Sigmoid colon (tissue), 7 donors: ENCODE data around the gene CCDC191. TPM values are rescaled to one million over a fixed set of nuclear protein-coding genes. Genes with fewer than 3 reads are reported as not detected.

Experiments
- DNase-seq: peaks from one replicate; pipeline ENCODE4 v3.0.0-alpha.2; 2019
- H3K27ac ChIP-seq, 4 donors: fragments of 200-600 bp; sonication (generic); one replicate each; pipeline ENCODE4 v1.5.1; 2016 to 2019; ENCODE audit warnings: mild to moderate bottlenecking in 1 of 4
- H3K27me3 ChIP-seq, 3 donors: fragments of 200-600 bp; sonication (generic); one replicate each; pipeline ENCODE4 v1.5.1; 2019; ENCODE audit warnings: mild to moderate bottlenecking in 1 of 3
- H3K36me3 ChIP-seq, 4 donors: fragments of 200-600 bp; sonication (generic); one replicate each; pipeline ENCODE4 v1.5.1; 2016 to 2019
- H3K4me1 ChIP-seq, 4 donors: fragments of 200-600 bp; sonication (generic); one replicate each; pipeline ENCODE4 v1.5.1; 2017 to 2019
- H3K4me3 ChIP-seq, 4 donors: fragments of 200-600 bp; sonication (generic); one replicate each; pipeline ENCODE4 v1.5.1; 2017 to 2019; ENCODE audit warnings: mild to moderate bottlenecking in 2 of 4, moderate library complexity in 1 of 4
- H3K9me3 ChIP-seq, 4 donors: fragments of 200-600 bp in 3 of 4; sonication (generic) in 3 of 4; one replicate each; pipeline versions ENCODE4 v1.5.1 to v1.6.1; 2013 to 2019
- EP300 ChIP-seq, 4 donors: sonication (generic); formaldehyde crosslinking; IDR thresholded peaks; one replicate each; pipeline ENCODE4 v1.6.1; 2017; ENCODE audit warnings: antibody characterized with exemption in 4 of 4
- POLR2A ChIP-seq, 2 donors: fragments of 450-650 bp; IDR thresholded peaks; one replicate each; pipeline ENCODE4 v1.6.1; 2016; ENCODE audit warnings: antibody characterized with exemption in 2 of 2, mild to moderate bottlenecking in 2 of 2, moderate library complexity in 2 of 2
- POLR2AphosphoS5 ChIP-seq, 4 donors: sonication (generic); formaldehyde crosslinking; IDR thresholded peaks; one replicate each; pipeline ENCODE4 v1.6.1; 2017; ENCODE audit warnings: antibody characterized with exemption in 4 of 4
- WGBS, 2 donors: extraction: QIAGEN DNeasy Blood & Tissue Kit; methylation state at CpG; one replicate each; pipeline ENCODE4 v1.1.7; 2013; 5-methylcytosine and 5-hydroxymethylcytosine counted together
- intact Hi-C: fragments of 100-400 bp; cut with DNase I; formaldehyde crosslinking; loops from one replicate; pipeline ENCODE4 v1.15.1; 2023
- polyA plus RNA-seq, 3 donors: library from polyadenylated mRNA; stranded (reverse); fragments of 200-250 nt; gene quantifications; one replicate each; pipeline ENCODE4 v1.2.3, GENCODE V29; 2013
- total RNA-seq, 4 donors: library from RNA; depleted of rRNA; stranded (reverse); fragments of >200 nt; gene quantifications; one replicate each; pipeline ENCODE4 v1.1.0, GENCODE V29; 2016
- TF ChIP-seq, protein P1 (sequence below), 4 experiments: fragments of 450-650 bp in 3 of 4; fragments of 200-600 bp in 1 of 4; IDR thresholded peaks; one replicate each; pipeline ENCODE4 v1.5.1; 2016 to 2019; ENCODE audit warnings: antibody characterized with exemption in 4 of 4, mild to moderate bottlenecking in 3 of 4, moderate library complexity in 2 of 4
- donor health status: healthy with polysubstance abuse.
- donor health status: Bipolar disorder and iron deficiency.
- donor health status: healthy.

Gene CCDC191
- total and polyA plus RNA-seq, 7 donors: 0.60 to 5.5 (median 3.2) TPM

DNA sequence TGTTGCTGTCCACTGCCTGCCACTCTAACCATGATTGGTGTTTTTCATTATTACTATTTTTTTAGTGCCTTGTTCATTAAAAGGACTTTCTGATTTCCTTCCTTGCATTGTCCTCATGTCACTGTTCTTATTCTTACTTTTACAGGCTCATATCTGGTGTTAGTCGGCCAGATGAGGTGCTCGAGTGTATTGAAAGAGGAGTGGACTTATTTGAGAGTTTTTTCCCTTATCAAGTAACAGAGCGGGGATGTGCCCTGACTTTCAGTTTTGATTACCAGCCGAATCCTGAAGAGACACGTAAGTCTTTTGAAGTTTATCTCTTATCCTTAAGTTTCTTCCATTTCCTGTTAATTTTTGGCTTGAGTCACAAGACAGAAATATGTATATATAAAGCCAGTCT lies 23.4 kb upstream of the CCDC191 start:
- no peaks in the 10 kb centered on the region for H3K27me3 ChIP-seq
- DNase-seq: no peak
- H3K4me1 ChIP-seq: no peaks in the 10 kb centered on the region
- intact Hi-C loops: no loop called here
- peaks cover 0 to 100% (median 36%) of the 10 kb centered on the region in 4 donors for H3K36me3 ChIP-seq
- 89 to 94% methylated on average over 5 of the region's 5 CpGs for WGBS, 2 donors
- no peaks in the 10 kb centered on the region for H3K9me3 ChIP-seq
- TF ChIP-seq POLR2AphosphoS5 (IDR thresholded peaks at IDR 0.05): no peak
- TF ChIP-seq POLR2A (IDR thresholded peaks at IDR 0.05): no peak
- no peak overlapping the region for H3K4me3 ChIP-seq
- no peak overlapping the region for H3K27ac ChIP-seq

DNA sequence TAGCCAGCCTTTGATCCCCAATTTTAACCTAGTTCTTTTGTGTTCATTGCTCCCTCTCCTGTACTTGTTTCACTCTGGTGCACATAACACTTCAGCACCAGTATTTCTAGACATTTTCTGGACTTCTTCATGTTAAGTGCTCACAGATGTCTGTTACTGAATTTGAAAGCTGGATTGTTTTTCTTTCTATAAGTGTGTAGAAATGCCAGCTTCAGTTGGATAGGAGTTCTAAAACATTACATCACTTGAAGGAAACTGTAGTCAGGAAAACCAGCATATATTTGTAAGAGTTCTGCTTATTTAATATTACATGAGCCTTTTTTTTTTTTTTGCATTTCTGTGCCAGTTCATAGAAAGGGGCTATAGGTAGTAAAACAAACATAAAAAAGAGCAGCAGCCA lies 21.8 kb upstream of the CCDC191 start:
- DNase-seq: no peak
- intact Hi-C loops: no loop called here
- H3K4me3 ChIP-seq: no peak overlapping the region
- no peak overlapping the region for H3K27ac ChIP-seq
- peaks cover 0 to 100% (median 41%) of the 10 kb centered on the region in 4 donors for H3K36me3 ChIP-seq
- no peaks in the 10 kb centered on the region for H3K4me1 ChIP-seq
- H3K9me3 ChIP-seq: no peaks in the 10 kb centered on the region
- TF ChIP-seq, protein P1, sequence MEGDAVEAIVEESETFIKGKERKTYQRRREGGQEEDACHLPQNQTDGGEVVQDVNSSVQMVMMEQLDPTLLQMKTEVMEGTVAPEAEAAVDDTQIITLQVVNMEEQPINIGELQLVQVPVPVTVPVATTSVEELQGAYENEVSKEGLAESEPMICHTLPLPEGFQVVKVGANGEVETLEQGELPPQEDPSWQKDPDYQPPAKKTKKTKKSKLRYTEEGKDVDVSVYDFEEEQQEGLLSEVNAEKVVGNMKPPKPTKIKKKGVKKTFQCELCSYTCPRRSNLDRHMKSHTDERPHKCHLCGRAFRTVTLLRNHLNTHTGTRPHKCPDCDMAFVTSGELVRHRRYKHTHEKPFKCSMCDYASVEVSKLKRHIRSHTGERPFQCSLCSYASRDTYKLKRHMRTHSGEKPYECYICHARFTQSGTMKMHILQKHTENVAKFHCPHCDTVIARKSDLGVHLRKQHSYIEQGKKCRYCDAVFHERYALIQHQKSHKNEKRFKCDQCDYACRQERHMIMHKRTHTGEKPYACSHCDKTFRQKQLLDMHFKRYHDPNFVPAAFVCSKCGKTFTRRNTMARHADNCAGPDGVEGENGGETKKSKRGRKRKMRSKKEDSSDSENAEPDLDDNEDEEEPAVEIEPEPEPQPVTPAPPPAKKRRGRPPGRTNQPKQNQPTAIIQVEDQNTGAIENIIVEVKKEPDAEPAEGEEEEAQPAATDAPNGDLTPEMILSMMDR (IDR thresholded peaks at IDR 0.05): no peak
- TF ChIP-seq EP300 (IDR thresholded peaks at IDR 0.05) (no peak), POLR2AphosphoS5 (IDR thresholded peaks at IDR 0.05) (no peak), POLR2A (IDR thresholded peaks at IDR 0.05) (no peak)
- no peaks in the 10 kb centered on the region for H3K27me3 ChIP-seq

DNA sequence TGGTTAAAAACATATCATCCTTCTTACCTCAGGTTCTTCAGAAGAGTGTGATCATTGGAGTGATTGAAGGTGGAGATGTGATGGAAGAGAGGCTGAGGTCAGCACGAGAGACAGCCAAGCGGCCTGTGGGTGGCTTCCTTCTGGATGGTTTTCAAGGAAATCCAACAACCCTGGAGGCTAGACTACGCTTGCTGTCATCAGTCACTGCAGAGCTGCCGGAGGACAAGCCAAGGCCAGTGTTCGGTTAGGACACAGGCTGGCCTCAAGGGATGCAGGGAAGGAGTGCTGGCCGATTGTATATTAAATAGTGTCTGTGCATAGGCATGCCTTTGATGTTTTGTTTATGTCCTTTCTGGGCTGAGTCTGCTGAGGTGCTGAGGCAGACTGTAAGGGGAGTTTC lies 20.4 kb upstream of the CCDC191 start:
- peaks cover 0 to 100% (median 44%) of the 10 kb centered on the region in 4 donors for H3K36me3 ChIP-seq
- no peak for DNase-seq

DNA sequence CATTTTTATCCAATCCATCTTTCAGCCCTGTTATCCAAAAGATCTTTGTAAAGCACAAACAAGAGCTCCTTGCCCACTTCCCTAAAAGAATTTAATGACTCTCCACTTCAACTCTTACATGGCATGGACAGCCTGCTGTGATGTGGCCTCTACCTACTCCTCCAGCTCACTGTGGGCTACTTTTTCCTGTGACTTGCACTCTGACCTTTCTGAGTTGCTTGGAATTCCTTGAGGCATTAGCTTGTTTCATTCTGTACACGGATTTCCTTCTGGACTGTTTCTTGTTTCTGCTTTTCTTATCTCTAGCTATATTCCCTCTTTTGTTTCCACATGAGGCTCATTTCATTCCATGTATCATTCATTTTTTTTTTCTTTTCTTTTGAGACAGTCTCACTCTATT lies 15.5 kb upstream of the CCDC191 start:
- H3K36me3 ChIP-seq: peaks cover 0 to 88% (median 32%) of the 10 kb centered on the region in 4 donors
- DNase-seq: no peak
- TF ChIP-seq EP300 (IDR thresholded peaks at IDR 0.05): no peak
- TF ChIP-seq, protein P1 (IDR thresholded peaks at IDR 0.05): no peak
- TF ChIP-seq POLR2A (IDR thresholded peaks at IDR 0.05): no peak
- TF ChIP-seq POLR2AphosphoS5 (IDR thresholded peaks at IDR 0.05): no peak
- intact Hi-C loops: no loop called here
- 70 to 84% methylated on average over 1 of the region's 1 CpG for WGBS, 2 donors
- no peak overlapping the region for H3K4me3 ChIP-seq
- H3K27me3 ChIP-seq: no peaks in the 10 kb centered on the region
- no peaks in the 10 kb centered on the region for H3K4me1 ChIP-seq
- H3K9me3 ChIP-seq: no peaks in the 10 kb centered on the region
- H3K27ac ChIP-seq: no peak overlapping the region

More for the DNA sequence above, 20.4 kb upstream of the CCDC191 start:
- intact Hi-C loops: no loop called here
- WGBS, 2 donors: 94% methylated on average over 6 of the region's 6 CpGs
- TF ChIP-seq POLR2AphosphoS5 (IDR thresholded peaks at IDR 0.05) (no peak), POLR2A (IDR thresholded peaks at IDR 0.05) (no peak), EP300 (IDR thresholded peaks at IDR 0.05) (no peak)
- TF ChIP-seq, protein P1 (IDR thresholded peaks at IDR 0.05): no peak
- Histone ChIP-seq H3K4me3 (no peak overlapping the region), H3K27me3 (no peaks in the 10 kb centered on the region), H3K9me3 (no peaks in the 10 kb centered on the region), H3K27ac (no peak overlapping the region), H3K4me1 (no peaks in the 10 kb centered on the region)

DNA sequence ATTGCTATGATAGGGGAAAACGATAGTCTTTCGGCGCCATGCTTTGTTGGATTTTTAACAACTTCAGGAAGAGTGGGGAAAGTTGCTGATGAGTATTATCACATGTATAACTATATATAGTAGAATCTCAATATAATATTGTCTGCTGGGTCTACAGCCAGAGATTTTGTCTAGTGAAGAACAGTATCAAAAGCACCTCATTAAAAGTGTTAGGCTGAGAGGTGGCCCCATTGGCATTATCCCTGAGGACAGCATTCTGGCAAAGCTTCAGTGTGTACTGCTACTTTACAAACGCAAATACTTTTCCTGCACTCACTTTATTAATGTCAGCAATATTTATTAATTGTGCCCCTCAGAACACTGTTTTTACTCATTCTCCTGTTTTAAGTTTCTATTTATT lies 12.0 kb upstream of the CCDC191 start:
- Histone ChIP-seq H3K4me3 (no peak overlapping the region), H3K4me1 (no peaks in the 10 kb centered on the region), H3K27me3 (no peaks in the 10 kb centered on the region), H3K36me3 (peaks cover 0 to 74% (median 27%) of the 10 kb centered on the region in 4 donors), H3K27ac (peak overlapping the region in 1 of 4 donors; percentile 30), H3K9me3 (no peaks in the 10 kb centered on the region)
- TF ChIP-seq POLR2A (IDR thresholded peaks at IDR 0.05): no peak
- no peak for TF ChIP-seq EP300 (IDR thresholded peaks at IDR 0.05)
- no peak for DNase-seq
- 95 to 97% methylated on average over 4 of the region's 4 CpGs for WGBS, 2 donors
- intact Hi-C loops: no loop called here

DNA sequence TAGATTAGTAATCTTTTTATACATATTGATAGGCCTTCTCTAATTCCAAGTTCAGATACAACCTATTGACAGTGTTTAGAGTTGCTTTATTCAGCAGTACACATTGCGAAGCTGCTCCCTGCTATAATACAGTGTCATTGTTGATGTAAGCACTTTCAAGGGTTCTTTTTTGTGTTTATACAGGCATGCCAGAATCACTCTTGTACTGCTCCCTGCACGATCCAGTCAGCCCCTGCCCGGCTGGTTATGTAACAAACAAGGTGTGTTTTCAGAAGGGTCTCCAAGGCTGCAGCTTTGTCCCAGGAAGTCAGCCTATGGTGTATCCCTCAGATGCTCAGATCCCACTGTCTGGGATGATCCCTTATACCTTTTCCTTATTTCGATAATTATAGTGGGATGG lies 11.5 kb upstream of the CCDC191 start:
- TF ChIP-seq POLR2A (IDR thresholded peaks at IDR 0.05) (no peak), EP300 (IDR thresholded peaks at IDR 0.05) (no peak), POLR2AphosphoS5 (IDR thresholded peaks at IDR 0.05) (no peak)
- TF ChIP-seq, protein P1 (IDR thresholded peaks at IDR 0.05): no peak
- no peak overlapping the region for H3K4me3 ChIP-seq
- no peaks in the 10 kb centered on the region for H3K4me1 ChIP-seq
- H3K27me3 ChIP-seq: no peaks in the 10 kb centered on the region
- WGBS, 2 donors: 93 to 95% methylated on average over 4 of the region's 4 CpGs
- DNase-seq: no peak
- H3K36me3 ChIP-seq: peaks cover 0 to 69% (median 24%) of the 10 kb centered on the region in 4 donors
- intact Hi-C loops: no loop called here
- H3K9me3 ChIP-seq: no peaks in the 10 kb centered on the region
- peak overlapping the region in 1 of 4 donors; percentile 30 for H3K27ac ChIP-seq
